A549 (cell line): Measurements from ENCODE around the gene ACBD3. TPM values are rescaled to one million over a fixed set of nuclear protein-coding genes. Genes with fewer than 3 reads are reported as not detected.

Source experiments
- ATAC-seq, 2 experiments: fragments of 200-7000 bp in 1 of 2; fragments of >200 bp in 1 of 2; cut with Nextera tagmentation in 1 of 2; cut with Tn5 transposase in 1 of 2; 3 replicates each; pipeline versions ENCODE4 v1.8.0 to v1.9.1; 2018 to 2020; ENCODE audit warnings: mild to moderate bottlenecking in 1 of 2, moderate library complexity in 1 of 2
- CTCF ChIA-PET: fragments of 300-600 bp; sonication (Branson Sonifier 250); formaldehyde crosslinking; extraction: SDS; loops from one replicate; lab custom pipeline; 2021; ENCODE audit warnings: antibody characterized with exemption, inconsistent platforms; lab: Yijun Ruan, JAX
- POLR2A ChIA-PET: fragments of 350-600 bp; formaldehyde crosslinking; extraction: SDS; loops from one replicate; lab custom pipeline; 2021; ENCODE audit warnings: antibody characterized with exemption, inconsistent platforms; lab: Yijun Ruan, JAX
- DNase-seq, 2 experiments: peaks; one replicate each; pipeline versions ENCODE4 v3.0.0 to v3.0.0-alpha.2; 2011 to 2016; ENCODE audit warnings: low read depth in 1 of 2, low spot score in 1 of 2
- FAIRE-seq: peaks from 2 replicates; lab custom pipeline; 2011; peaks lifted over from hg19 to GRCh38; lab: Jason Lieb, UNC
- H3K27ac ChIP-seq, 2 experiments: fragments of >200 bp; sonication (Bioruptor Twin); formaldehyde crosslinking; 3 replicates each; pipeline ENCODE4 v1.5.1; 2016 to 2017
- H3K4me1 ChIP-seq: fragments of >200 bp; sonication (Bioruptor Twin); formaldehyde crosslinking; 3 replicates; pipeline ENCODE4 v1.6.1; 2016
- H3K4me2 ChIP-seq: fragments of >200 bp; sonication (Bioruptor Twin); formaldehyde crosslinking; 3 replicates; pipeline ENCODE4 v1.6.1; 2016
- H3K4me3 ChIP-seq: fragments of >200 bp; sonication (Bioruptor Twin); formaldehyde crosslinking; 3 replicates; pipeline ENCODE4 v1.5.1; 2016
- H3K9me3 ChIP-seq: fragments of >200 bp; sonication (Bioruptor Twin); formaldehyde crosslinking; 3 replicates; pipeline ENCODE4 v1.6.1; 2016
- CTCF ChIP-seq: fragments of >200 bp; sonication (Bioruptor Twin); formaldehyde crosslinking; IDR thresholded peaks from 3 replicates; pipeline ENCODE4 v1.5.1; 2016
- HOXB13 ChIP-seq: fragments of 250-450 bp; sonication (Bioruptor Pico); IDR thresholded peaks from 2 replicates; pipeline ENCODE4 v1.5.0; 2020; ENCODE audit warnings: low read depth, mild to moderate bottlenecking, moderate library complexity
- KDM5A ChIP-seq: fragments of 200-600 bp; sonication (generic); IDR thresholded peaks from 2 replicates; pipeline ENCODE4 v1.6.1; 2016; ENCODE audit warnings: antibody characterized with exemption, mild to moderate bottlenecking
- PBX3 ChIP-seq: IDR thresholded peaks from 2 replicates; pipeline ENCODE4 v1.6.1; 2012
- RNF2 ChIP-seq: fragments of 200-600 bp; sonication (generic); IDR thresholded peaks from 2 replicates; pipeline ENCODE4 v1.6.1; 2016; ENCODE audit warnings: low read depth, mild to moderate bottlenecking, antibody characterized with exemption, moderate library complexity, borderline replicate concordance
- USF2 ChIP-seq: fragments of 450-650 bp; IDR thresholded peaks from 2 replicates; pipeline ENCODE4 v1.6.1; 2014; ENCODE audit warnings: antibody characterized with exemption
- ZC3H11A ChIP-seq: fragments of 450-650 bp; IDR thresholded peaks from 2 replicates; pipeline ENCODE4 v1.6.1; 2014; ENCODE audit warnings: antibody characterized with exemption, mild to moderate bottlenecking
- ZFP36 ChIP-seq: fragments of 450-650 bp; IDR thresholded peaks from 2 replicates; pipeline ENCODE4 v1.6.1; 2014; ENCODE audit warnings: borderline replicate concordance; ENCODE audit not compliant: partially characterized antibody
- whole genome bisulfite sequencing: methylation state at CpG from one replicate; pipeline ENCODE4 v1.1.6; 2017; ENCODE audit errors: missing lambda C conversion rate; 5-methylcytosine and 5-hydroxymethylcytosine counted together
- polyA plus RNA-seq, 4 experiments: library from polyadenylated mRNA; depleted of rRNA in 3 of 4; stranded (reverse); fragments of >200 nt; fragmentation: RNase III in 1 of 4; extraction: RNeasy Plus Mini Kit Qiagen cat#74134 plus additional on column Dnase treatment in 1 of 4; gene quantifications; 2 replicates in 3 of 4; 3 replicates in 1 of 4; pipeline ENCODE4 v1.2.3, GENCODE V29; 2011 to 2017
- small RNA-seq, 6 experiments: library from RNA; depleted of rRNA; stranded (forward); fragments of <200 nt; gene quantifications; one replicate each; pipeline ENCODE3, GENCODE V24; 2012

The ACBD3 gene
- polyA plus RNA-seq, 2 of the 4 experiments (the other 2 are of a cell fraction) = 29.8 to 52.9 TPM

GRCh38 chr1:226095286-226095685 is 91.3 kb downstream of the ACBD3 start:
- WGBS = 61% methylated on average over 2 of the region's 2 CpGs
- Histone ChIP-seq H3K4me3 (no peak overlapping the region), H3K9me3 (no peaks in the 10 kb centered on the region), H3K4me2 (no peak overlapping the region), H3K27ac (no peak overlapping the region), H3K4me1 (no peaks in the 10 kb centered on the region)
- POLR2A ChIA-PET = interaction anchor here (3.3 kb wide), 1 partner anchor 12 kb away, joined by 13 read pairs; no protein-coding TSS in a partner anchor
- no peak for TF ChIP-seq ZFP36
- no peak for TF ChIP-seq CTCF
- TF ChIP-seq ZC3H11A = no peak
- TF ChIP-seq USF2 = no peak
- no peak for TF ChIP-seq PBX3
- no peak for TF ChIP-seq RNF2
- no peak for TF ChIP-seq HOXB13 (CRISPR knock-in tag)
- no peak for TF ChIP-seq KDM5A
- CTCF ChIA-PET = interaction anchor here (1.1 to 5.0 kb wide), 6 partner anchors 12 to 30 kb away, joined by 3 to 32 read pairs (median 4); no protein-coding TSS in a partner anchor
- ATAC-seq = no peak
- no peak for FAIRE-seq
- no peak for DNase-seq

Small RNA genes within 50 kb of the gene (small RNA-seq; reads per million reads assigned to genes)
- 0 reads per million in 6 experiments for gene AL512343.1

Other genes with a start within 250 kb of the ACBD3 start
- gene LEFTY2, start 245.5 kb downstream of the ACBD3 start, polyA plus RNA-seq (2011; rRNA removed) = 0.08 TPM in 1 of 2 replicates, not detected in the other
- gene LEFTY2, start 245.5 kb downstream of the ACBD3 start, polyA plus RNA-seq (2017; fragmentation: RNase III; extraction: RNeasy Plus Mini Kit Qiagen cat#74134 plus additional on column Dnase treatment) = not detected in 3 replicates
- 15.6 and 24.8 TPM in 2 replicates for gene SDE2, start 187.4 kb downstream of the ACBD3 start, polyA plus RNA-seq (2011; rRNA removed)
- gene SDE2, start 187.4 kb downstream of the ACBD3 start, polyA plus RNA-seq (2017; fragmentation: RNase III; extraction: RNeasy Plus Mini Kit Qiagen cat#74134 plus additional on column Dnase treatment) = 8.4 to 9.2 TPM (median 8.8 TPM) in 3 replicates
- gene H3-3A, start 124.0 kb downstream of the ACBD3 start, polyA plus RNA-seq (2011; rRNA removed) = 366 and 457 TPM in 2 replicates
- 451 to 534 TPM (median 530 TPM) in 3 replicates for gene H3-3A, start 124.0 kb downstream of the ACBD3 start, polyA plus RNA-seq (2017; fragmentation: RNase III; extraction: RNeasy Plus Mini Kit Qiagen cat#74134 plus additional on column Dnase treatment)
- 0.18 and 0.20 TPM in 2 replicates for gene MIXL1, start 36.9 kb upstream of the ACBD3 start, polyA plus RNA-seq (2011; rRNA removed)
- 0.06 TPM in 1 of 3 replicates, not detected in the others for gene MIXL1, start 36.9 kb upstream of the ACBD3 start, polyA plus RNA-seq (2017; fragmentation: RNase III; extraction: RNeasy Plus Mini Kit Qiagen cat#74134 plus additional on column Dnase treatment)
- gene LIN9, start 122.4 kb upstream of the ACBD3 start, polyA plus RNA-seq (2011; rRNA removed) = 10.9 and 14.7 TPM in 2 replicates
- 7.9 to 9.0 TPM (median 8.3 TPM) in 3 replicates for gene LIN9, start 122.4 kb upstream of the ACBD3 start, polyA plus RNA-seq (2017; fragmentation: RNase III; extraction: RNeasy Plus Mini Kit Qiagen cat#74134 plus additional on column Dnase treatment)
- gene PARP1, start 221.4 kb upstream of the ACBD3 start, polyA plus RNA-seq (2011; rRNA removed) = 134 and 144 TPM in 2 replicates
- gene PARP1, start 221.4 kb upstream of the ACBD3 start, polyA plus RNA-seq (2017; fragmentation: RNase III; extraction: RNeasy Plus Mini Kit Qiagen cat#74134 plus additional on column Dnase treatment) = 117 to 125 TPM (median 118 TPM) in 3 replicates